IPS-18c (cell line): Measurements from ENCODE around the gene SMG7.

ENCODE experiments used
- H3K4me3 ChIP-seq: 2 replicates; pipeline ENCODE4 v1.7.0; 2013; ENCODE audit warnings: low read depth, mild to moderate bottlenecking, low read length, moderate library complexity; ENCODE audit not compliant: insufficient read depth
- H3K9me3 ChIP-seq: one replicate; pipeline ENCODE4 v1.6.1; 2013; ENCODE audit warnings: mild to moderate bottlenecking, low read length, moderate library complexity; ENCODE audit not compliant: control insufficient read depth, insufficient read depth

SMG7 gene

DNA sequence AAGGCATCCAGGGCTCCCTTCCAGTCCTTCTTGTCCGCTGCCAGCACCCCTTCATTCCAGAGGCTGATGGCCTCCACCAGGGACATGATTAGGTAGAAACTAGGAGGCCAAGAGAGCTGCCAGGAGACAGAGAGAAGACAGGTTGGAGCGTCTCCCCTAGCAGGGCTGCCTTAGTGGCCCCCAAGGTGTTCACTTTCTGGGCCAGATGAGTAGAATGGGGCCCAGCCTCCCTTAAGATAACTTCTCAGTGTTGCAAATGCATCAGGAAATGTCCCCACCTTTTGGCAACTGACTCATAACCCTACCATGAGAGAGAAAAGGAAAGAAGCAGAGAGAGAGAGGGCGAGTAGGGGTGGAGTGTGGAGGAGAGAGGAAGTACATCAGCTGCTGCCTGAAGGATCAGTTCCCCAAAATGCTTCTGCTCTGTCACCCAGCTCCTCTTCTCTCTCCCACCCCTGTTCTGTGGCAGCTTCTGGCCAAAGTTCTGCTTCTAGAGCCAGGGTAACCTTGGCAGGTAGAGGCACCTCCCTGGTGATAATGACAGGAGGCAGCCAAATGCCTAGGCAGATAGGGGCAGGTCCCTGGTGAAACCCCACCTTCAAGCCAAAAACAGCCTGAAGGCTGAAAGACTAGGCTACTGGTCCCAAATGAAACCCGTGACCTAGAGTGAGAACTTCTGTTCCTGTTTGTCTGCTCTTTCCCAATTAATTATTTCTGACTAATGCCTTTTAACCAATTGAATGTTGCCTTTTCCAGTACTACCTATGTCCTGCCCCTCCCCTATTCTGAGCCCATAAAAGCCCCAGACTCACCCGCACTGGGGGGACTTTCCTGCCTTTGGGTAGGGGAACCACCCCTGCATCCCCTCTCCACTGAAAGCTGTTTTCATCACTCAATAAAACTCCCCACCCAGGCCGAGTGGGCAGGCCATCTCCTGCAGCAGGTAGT lies 118.2 kb downstream of the SMG7 start, which contains the start of gene NCF2:
NCF2 (minus strand) TSS at position 216 of the 948 bp plus-strand sequence; CDS start at position 86, 130 bp downstream.
- Histone ChIP-seq H3K9me3 (no peaks in the 10 kb centered on the region), H3K4me3 (no peak within 1 kb of the TSS)

DNA sequence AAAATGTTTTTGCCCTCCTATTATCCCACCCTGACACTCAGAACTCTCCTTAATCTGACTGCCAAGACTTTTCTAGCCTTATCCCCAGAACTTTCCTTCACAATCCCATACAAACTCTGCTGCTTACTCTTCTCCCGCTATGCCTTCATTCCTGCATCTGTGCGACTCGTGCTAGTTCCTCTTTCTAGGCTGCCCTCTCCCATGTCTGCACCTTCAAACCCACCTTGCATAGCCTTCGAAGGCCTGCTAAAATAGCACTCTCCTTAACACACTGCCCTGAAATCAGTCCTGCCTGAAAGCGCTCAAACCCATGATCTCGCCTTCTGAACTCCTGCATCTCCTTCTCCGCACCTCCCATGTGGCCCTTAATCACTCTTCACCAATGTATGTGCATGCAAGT lies 120.4 kb downstream of the SMG7 start:
- Histone ChIP-seq H3K4me3 (no peak overlapping the region), H3K9me3 (no peaks in the 10 kb centered on the region)

- H3K4me3 ChIP-seq = no peak overlapping the region
- H3K9me3 ChIP-seq = no peaks in the 10 kb centered on the region
Observed at GRCh38 chr1:183593356-183593755, 121.1 kb downstream of the SMG7 start.

GRCh38 chr1:183595537-183595936 lies 123.2 kb downstream of the SMG7 start:
- Histone ChIP-seq H3K9me3 (no peaks in the 10 kb centered on the region), H3K4me3 (no peak overlapping the region)

DNA sequence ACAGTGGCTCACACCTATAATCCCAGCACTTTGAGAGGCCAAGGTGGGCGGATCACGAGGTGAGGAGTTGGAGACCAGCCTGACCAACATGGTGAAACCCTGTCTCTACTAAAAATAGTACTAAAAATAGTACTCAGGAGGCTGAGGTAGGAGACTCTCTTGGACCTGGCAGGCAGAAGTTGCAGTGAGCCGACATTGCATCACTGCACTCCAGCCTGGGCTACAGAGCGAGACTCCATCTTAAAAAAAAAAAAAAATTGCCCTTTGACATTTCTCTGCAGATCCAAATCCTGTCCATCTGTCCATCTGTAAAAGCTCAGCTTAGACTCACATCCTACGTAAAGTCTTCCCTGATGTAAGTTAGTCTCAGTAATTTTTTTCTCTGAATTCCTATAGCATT lies 124.2 kb downstream of the SMG7 start:
- Histone ChIP-seq H3K4me3 (no peak overlapping the region), H3K9me3 (no peaks in the 10 kb centered on the region)

DNA sequence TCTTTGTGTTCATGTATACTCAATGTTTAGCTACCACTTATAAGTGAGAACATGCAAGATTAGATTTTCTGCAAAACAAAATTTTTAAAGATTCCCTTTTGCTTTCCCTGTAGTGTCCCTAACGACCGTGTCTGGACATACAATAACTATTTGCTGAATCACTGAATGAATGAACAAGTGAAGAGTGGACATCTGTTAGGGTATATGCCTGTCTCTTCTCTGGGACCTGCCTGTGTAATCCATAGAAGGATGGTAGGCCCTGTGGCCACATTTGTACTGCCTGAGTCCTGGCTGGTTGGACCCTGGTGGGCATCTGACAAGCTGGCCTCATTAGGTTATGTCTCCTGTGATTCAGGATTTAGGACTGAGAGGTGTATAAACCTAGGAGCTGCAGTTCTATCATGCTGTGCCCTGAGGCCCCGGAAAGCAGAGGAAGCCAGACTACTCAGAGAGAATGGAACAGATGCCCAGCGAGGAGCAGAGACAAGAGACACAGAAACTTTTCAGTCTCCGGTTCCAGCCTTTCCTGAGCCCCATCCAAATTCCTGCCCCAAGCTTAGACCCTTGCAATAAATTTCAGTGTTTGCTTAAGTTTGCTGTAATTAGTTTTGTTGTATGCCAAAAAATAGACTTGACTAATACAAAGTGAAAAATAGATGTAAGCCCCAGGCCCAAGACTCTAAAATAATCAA lies 125.5 kb downstream of the SMG7 start:
- Histone ChIP-seq H3K4me3 (no peak overlapping the region), H3K9me3 (peaks cover 2% of the 10 kb centered on the region)

DNA sequence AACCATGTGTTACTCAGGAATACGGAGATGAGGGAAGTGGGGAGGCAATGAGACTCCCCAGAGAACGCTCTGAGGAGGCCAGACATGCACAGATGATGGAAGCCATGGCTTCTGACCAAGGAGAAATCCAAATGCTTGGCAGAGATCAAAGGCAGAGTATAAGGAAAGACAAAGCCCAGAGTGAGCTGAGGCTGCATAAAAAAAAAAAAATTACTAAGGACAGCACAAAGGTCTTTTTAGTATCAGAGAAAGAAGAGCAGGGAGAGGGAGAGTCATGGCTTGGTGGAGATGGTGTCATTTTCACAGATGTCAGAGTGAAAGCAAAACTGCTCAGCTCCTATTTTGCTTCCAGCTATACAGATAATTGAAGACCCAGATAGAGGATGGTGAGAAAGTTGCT lies 126.1 kb downstream of the SMG7 start:
- no peak overlapping the region for H3K4me3 ChIP-seq
- H3K9me3 ChIP-seq = peaks cover 2% of the 10 kb centered on the region

GRCh38 chr1:183600136-183600535 lies 127.8 kb downstream of the SMG7 start:
- H3K9me3 ChIP-seq = peaks cover 2% of the 10 kb centered on the region
- no peak overlapping the region for H3K4me3 ChIP-seq

GRCh38 chr1:183600634-183601033 lies 128.3 kb downstream of the SMG7 start:
- Histone ChIP-seq H3K4me3 (no peak overlapping the region), H3K9me3 (peaks cover 2% of the 10 kb centered on the region)

GRCh38 chr1:183602510-183602909 lies 130.2 kb downstream of the SMG7 start:
- Histone ChIP-seq H3K4me3 (no peak overlapping the region), H3K9me3 (peaks cover 2% of the 10 kb centered on the region)
